ENCODE measurements around the gene MACF1. TPM values are rescaled to one million over a fixed set of nuclear protein-coding genes. Genes with fewer than 3 reads are reported as not detected.

Gene MACF1
- total RNA-seq, 1 donor from 2014 or later: 386 TPM

- H3K4me1 Mint-ChIP-seq (ENCODE audit: low read depth): peaks cover 5% of the 10 kb centered on the region
- H3K36me3 Mint-ChIP-seq (ENCODE audit: low read depth): peaks cover 20% of the 10 kb centered on the region
- H3K4me3 Mint-ChIP-seq (ENCODE audit: unreplicated experiment): no peak overlapping the region
- H3K9me3 Mint-ChIP-seq (ENCODE audit: low read depth): no peaks in the 10 kb centered on the region
- no peaks in the 10 kb centered on the region for H3K27me3 Mint-ChIP-seq (ENCODE audit: low read depth)
- TF ChIP-seq CTCF (IDR thresholded peaks at IDR 0.05): no peak
- H3K27ac Mint-ChIP-seq (ENCODE audit: unreplicated experiment): no peak overlapping the region
- no peak for DNase-seq (ENCODE audit: low spot score)
Observed at GRCh38 chr1:39529901-39530535, 325.5 kb downstream of the MACF1 start.

DNA sequence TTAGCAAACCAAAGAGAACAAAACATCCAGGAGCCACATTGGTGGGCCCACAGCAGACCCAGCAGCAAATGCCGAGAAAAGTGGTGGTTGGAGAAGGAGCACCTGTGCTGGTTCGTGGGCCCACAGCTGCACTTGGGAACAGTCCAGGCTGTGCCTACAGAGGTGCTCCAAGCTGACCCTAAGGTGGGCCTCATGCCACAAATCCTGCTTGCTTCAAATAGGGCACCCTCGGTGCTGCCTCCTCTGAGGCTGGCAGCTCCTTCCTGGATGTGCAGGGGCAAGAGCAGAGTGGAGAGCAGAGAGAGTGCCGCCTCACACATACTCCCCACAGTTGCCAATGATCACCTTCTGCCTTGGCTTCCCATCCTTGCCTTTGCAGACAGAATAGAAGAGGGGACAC, 327.0 kb downstream of the MACF1 start:
- H3K4me3 Mint-ChIP-seq (ENCODE audit: unreplicated experiment): no peak overlapping the region
- peaks cover 5% of the 10 kb centered on the region for H3K4me1 Mint-ChIP-seq (ENCODE audit: low read depth)
- H3K9me3 Mint-ChIP-seq (ENCODE audit: low read depth): no peaks in the 10 kb centered on the region
- DNase-seq (ENCODE audit: low spot score): no peak
- TF ChIP-seq CTCF (IDR thresholded peaks at IDR 0.05): no peak
- peaks cover 23% of the 10 kb centered on the region for H3K36me3 Mint-ChIP-seq (ENCODE audit: low read depth)
- H3K27me3 Mint-ChIP-seq (ENCODE audit: low read depth): no peaks in the 10 kb centered on the region
- H3K27ac Mint-ChIP-seq (ENCODE audit: unreplicated experiment): no peak overlapping the region

DNA sequence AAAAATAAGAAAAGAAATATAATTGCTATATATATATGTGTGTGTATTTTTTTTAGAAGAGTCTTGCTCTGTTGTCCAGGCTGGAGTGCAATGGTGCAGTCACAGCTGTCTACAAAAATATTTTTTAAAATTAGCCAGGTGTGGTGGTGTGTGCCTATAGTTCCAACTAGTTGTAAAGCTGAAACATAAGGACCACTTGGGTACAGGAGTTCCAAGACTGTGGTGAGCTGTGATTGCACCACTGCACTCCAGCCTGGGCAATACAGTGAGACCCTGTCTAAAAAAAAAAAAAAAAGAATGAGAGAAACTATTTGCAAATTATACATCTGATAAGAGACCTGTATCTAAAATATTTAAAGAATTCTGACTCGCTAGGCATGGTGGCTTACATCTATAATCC, 328.9 kb downstream of the MACF1 start:
- no peak overlapping the region for H3K27ac Mint-ChIP-seq (ENCODE audit: unreplicated experiment)
- H3K36me3 Mint-ChIP-seq (ENCODE audit: low read depth): peaks cover 19% of the 10 kb centered on the region
- H3K9me3 Mint-ChIP-seq (ENCODE audit: low read depth): no peaks in the 10 kb centered on the region
- H3K4me3 Mint-ChIP-seq (ENCODE audit: unreplicated experiment): no peak overlapping the region
- DNase-seq (ENCODE audit: low spot score): no peak
- no peaks in the 10 kb centered on the region for H3K27me3 Mint-ChIP-seq (ENCODE audit: low read depth)
- no peak for TF ChIP-seq CTCF (IDR thresholded peaks at IDR 0.05)
- H3K4me1 Mint-ChIP-seq (ENCODE audit: low read depth): peaks cover 5% of the 10 kb centered on the region

Other genes with a start within 250 kb of the MACF1 start
- 39.3 to 55.2 TPM (median 51.9 TPM) in 3 replicates for gene AKIRIN1, start 213.4 kb upstream of the MACF1 start, total RNA-seq
- 148 to 181 TPM (median 149 TPM) in 3 replicates for gene NDUFS5, start 178.3 kb upstream of the MACF1 start, total RNA-seq

Measured in chondrocyte (in vitro differentiated cells).